ENCODE measurements around the gene TEX48.

The TEX48 gene

DNA sequence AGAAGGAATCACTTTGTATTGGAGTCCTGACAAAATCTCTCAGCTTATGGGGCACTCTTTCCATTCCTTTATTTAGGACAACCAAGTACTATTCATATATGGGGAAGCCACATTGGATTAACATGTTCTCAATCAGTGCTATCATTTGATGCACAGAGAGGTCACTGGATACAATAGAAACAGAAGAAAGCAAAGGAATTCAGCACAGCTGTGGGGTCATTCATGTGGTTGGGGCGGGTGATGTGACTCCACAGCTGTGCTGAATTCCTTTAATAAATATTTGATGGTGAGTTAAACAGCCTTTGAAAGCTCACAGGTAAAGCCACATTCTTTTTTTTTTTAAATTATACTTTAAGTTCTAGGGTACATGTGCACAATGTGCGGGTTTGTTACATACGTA is 854 bp upstream of the TEX48 start:
- no peak overlapping the region for H3K4me2 ChIP-seq (ENCODE audit: insufficient read depth, low read length)
- no peak for ATAC-seq (ENCODE audit: insufficient read depth, low read depth)
- no peak overlapping the region for H3K27ac ChIP-seq (ENCODE audit: low read length)
- no peak overlapping the region for H2AFZ ChIP-seq (ENCODE audit: low read depth, low read length)
- DNase-seq = no peak
- H3K36me3 ChIP-seq (ENCODE audit: insufficient read depth, low read length) = no peaks in the 10 kb centered on the region
- H3K27me3 ChIP-seq (ENCODE audit: insufficient read depth, low read length, poor library complexity) = no peaks in the 10 kb centered on the region
- H3K79me2 ChIP-seq (ENCODE audit: insufficient read depth, low read length) = no peaks in the 10 kb centered on the region
- H3K4me3 ChIP-seq (ENCODE audit: low read depth in 1 of 2, low read length in 2 of 2) = no peak overlapping the region
- H3K4me1 ChIP-seq (ENCODE audit: insufficient read depth, low read length) = peaks cover 2% of the 10 kb centered on the region
- TF ChIP-seq, protein P1, sequence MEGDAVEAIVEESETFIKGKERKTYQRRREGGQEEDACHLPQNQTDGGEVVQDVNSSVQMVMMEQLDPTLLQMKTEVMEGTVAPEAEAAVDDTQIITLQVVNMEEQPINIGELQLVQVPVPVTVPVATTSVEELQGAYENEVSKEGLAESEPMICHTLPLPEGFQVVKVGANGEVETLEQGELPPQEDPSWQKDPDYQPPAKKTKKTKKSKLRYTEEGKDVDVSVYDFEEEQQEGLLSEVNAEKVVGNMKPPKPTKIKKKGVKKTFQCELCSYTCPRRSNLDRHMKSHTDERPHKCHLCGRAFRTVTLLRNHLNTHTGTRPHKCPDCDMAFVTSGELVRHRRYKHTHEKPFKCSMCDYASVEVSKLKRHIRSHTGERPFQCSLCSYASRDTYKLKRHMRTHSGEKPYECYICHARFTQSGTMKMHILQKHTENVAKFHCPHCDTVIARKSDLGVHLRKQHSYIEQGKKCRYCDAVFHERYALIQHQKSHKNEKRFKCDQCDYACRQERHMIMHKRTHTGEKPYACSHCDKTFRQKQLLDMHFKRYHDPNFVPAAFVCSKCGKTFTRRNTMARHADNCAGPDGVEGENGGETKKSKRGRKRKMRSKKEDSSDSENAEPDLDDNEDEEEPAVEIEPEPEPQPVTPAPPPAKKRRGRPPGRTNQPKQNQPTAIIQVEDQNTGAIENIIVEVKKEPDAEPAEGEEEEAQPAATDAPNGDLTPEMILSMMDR (IDR thresholded peaks at IDR 0.05; ENCODE audit: borderline replicate concordance, extremely low read depth, low read length, poor library complexity, severe bottlenecking) = no peak
- no peak for TF ChIP-seq EZH2 (IDR thresholded peaks at IDR 0.05; ENCODE audit: borderline replicate concordance, low read depth, low read length, severe bottlenecking)
- no peaks in the 10 kb centered on the region for H4K20me1 ChIP-seq (ENCODE audit: insufficient read depth, low read length)
- no peak overlapping the region for H3K9ac ChIP-seq (ENCODE audit: low read depth, low read length)
- H3K9me3 ChIP-seq (ENCODE audit: insufficient read depth, low read length, severe bottlenecking) = no peaks in the 10 kb centered on the region

DNA sequence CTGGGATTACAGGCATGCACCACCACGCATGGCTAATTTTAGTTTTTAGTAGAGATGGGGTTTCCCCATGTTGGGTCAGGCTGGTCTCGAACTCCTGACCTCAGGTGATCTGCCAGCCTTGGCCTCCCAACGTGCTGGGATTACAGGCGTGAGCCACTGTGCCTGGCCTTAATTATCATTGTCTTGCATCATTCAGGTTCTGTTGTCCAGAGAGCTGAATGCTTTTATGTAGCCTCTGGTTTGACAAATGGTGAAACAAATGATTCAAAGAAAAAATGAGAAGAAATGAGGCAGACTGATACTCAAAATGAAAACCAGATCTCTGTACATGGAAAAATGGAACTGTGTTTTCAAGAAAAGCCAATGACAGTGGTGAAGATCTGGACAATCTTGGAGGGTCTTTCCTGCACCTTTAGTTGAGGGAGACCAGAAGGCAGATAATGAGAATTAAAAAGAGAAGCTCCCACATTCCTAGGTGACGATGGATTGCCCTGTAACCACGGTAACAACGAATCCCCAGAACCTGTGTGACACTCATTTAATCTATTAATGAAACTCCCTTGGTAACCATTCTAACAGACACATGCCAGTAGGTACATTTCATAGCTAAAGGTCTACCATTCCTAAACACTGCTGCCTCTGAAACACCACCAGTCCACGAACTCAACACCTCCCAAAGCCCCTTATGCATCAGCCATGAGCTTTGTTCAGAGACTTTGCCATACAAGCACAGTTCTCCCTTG is 1.6 kb downstream of the TEX48 start:
- no peak for ATAC-seq (ENCODE audit: insufficient read depth, low read depth)

DNA sequence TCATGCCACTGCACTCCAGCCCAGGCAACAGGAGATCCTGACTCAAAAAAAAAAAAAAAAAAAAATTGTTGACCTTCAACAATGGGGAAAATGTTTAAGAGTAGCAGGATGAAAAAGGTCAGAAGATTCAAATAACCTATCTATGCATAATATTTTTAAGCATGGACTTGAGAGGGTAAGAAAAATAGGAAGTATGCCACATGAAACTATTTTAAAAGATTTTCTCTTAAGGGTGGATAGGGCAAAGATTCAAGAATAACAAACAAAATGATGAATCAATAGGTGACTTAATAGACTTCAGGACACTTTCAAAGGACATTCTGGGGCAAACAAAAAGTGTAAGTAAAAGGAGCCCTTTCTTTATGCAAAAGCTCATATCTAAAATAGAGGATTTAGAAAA is 3.2 kb downstream of the TEX48 start:
- no peak overlapping the region for H2AFZ ChIP-seq (ENCODE audit: low read depth, low read length)
- no peaks in the 10 kb centered on the region for H3K79me2 ChIP-seq (ENCODE audit: insufficient read depth, low read length)
- TF ChIP-seq, protein P1 (IDR thresholded peaks at IDR 0.05; ENCODE audit: borderline replicate concordance, extremely low read depth, low read length, poor library complexity, severe bottlenecking) = no peak
- TF ChIP-seq EZH2 (IDR thresholded peaks at IDR 0.05; ENCODE audit: borderline replicate concordance, low read depth, low read length, severe bottlenecking) = no peak
- H3K4me1 ChIP-seq (ENCODE audit: insufficient read depth, low read length) = peaks cover 22% of the 10 kb centered on the region
- DNase-seq = no peak
- H3K9ac ChIP-seq (ENCODE audit: low read depth, low read length) = no peak overlapping the region
- no peaks in the 10 kb centered on the region for H3K36me3 ChIP-seq (ENCODE audit: insufficient read depth, low read length)
- no peak for ATAC-seq (ENCODE audit: insufficient read depth, low read depth)
- H4K20me1 ChIP-seq (ENCODE audit: insufficient read depth, low read length) = no peaks in the 10 kb centered on the region
- no peak overlapping the region for H3K4me2 ChIP-seq (ENCODE audit: insufficient read depth, low read length)
- H3K27me3 ChIP-seq (ENCODE audit: insufficient read depth, low read length, poor library complexity) = no peaks in the 10 kb centered on the region
- no peak overlapping the region for H3K27ac ChIP-seq (ENCODE audit: low read length)
- no peaks in the 10 kb centered on the region for H3K9me3 ChIP-seq (ENCODE audit: insufficient read depth, low read length, severe bottlenecking)
- H3K4me3 ChIP-seq (ENCODE audit: low read depth in 1 of 2, low read length in 2 of 2) = no peak overlapping the region

More for the DNA sequence above, 1.6 kb downstream of the TEX48 start:
- H4K20me1 ChIP-seq (ENCODE audit: insufficient read depth, low read length) = no peaks in the 10 kb centered on the region
- no peaks in the 10 kb centered on the region for H3K79me2 ChIP-seq (ENCODE audit: insufficient read depth, low read length)
- no peak overlapping the region for H3K4me3 ChIP-seq (ENCODE audit: low read depth in 1 of 2, low read length in 2 of 2)
- H3K9ac ChIP-seq (ENCODE audit: low read depth, low read length) = no peak overlapping the region
- H3K27ac ChIP-seq (ENCODE audit: low read length) = no peak overlapping the region
- peaks cover 22% of the 10 kb centered on the region for H3K4me1 ChIP-seq (ENCODE audit: insufficient read depth, low read length)
- no peaks in the 10 kb centered on the region for H3K27me3 ChIP-seq (ENCODE audit: insufficient read depth, low read length, poor library complexity)
- no peaks in the 10 kb centered on the region for H3K9me3 ChIP-seq (ENCODE audit: insufficient read depth, low read length, severe bottlenecking)
- DNase-seq = no peak
- no peak for TF ChIP-seq EZH2 (IDR thresholded peaks at IDR 0.05; ENCODE audit: borderline replicate concordance, low read depth, low read length, severe bottlenecking)
- TF ChIP-seq, protein P1 (IDR thresholded peaks at IDR 0.05; ENCODE audit: borderline replicate concordance, extremely low read depth, low read length, poor library complexity, severe bottlenecking) = no peak
- H2AFZ ChIP-seq (ENCODE audit: low read depth, low read length) = no peak overlapping the region
- no peak overlapping the region for H3K4me2 ChIP-seq (ENCODE audit: insufficient read depth, low read length)
- no peaks in the 10 kb centered on the region for H3K36me3 ChIP-seq (ENCODE audit: insufficient read depth, low read length)
